WTC11 (cell line): ENCODE data around the gene CLMP. TPM values are rescaled to one million over a fixed set of nuclear protein-coding genes. Genes with fewer than 3 reads are reported as not detected.

Source experiments
- ATAC-seq: fragments of 200-7000 bp; cut with Tn5 transposase; 2 replicates; pipeline ENCODE4 v1.10.0; 2021; ENCODE audit warnings: mild to moderate bottlenecking, moderate library complexity
- CTCF ChIA-PET: fragments of 300-600 bp; sonication (Branson Sonifier 250); formaldehyde crosslinking; loops from one replicate; lab custom pipeline; 2021; ENCODE audit warnings: antibody characterized with exemption; lab: Charles Lee
- POLR2A ChIA-PET: fragments of 350-600 bp; sonication (Branson Sonifier 250); formaldehyde crosslinking; loops from one replicate; lab custom pipeline; 2021; ENCODE audit warnings: antibody characterized with exemption; lab: Charles Lee
- DNase-seq: peaks from one replicate; pipeline ENCODE4 v3.0.0; 2021; ENCODE audit warnings: low spot score
- H3K27ac Mint-ChIP-seq: 2 replicates; pipeline ENCODE4 v1.8.0; 2021; ENCODE audit warnings: mixed read lengths
- H3K27me3 Mint-ChIP-seq: 2 replicates; pipeline ENCODE4 v1.8.0; 2021; ENCODE audit warnings: low read depth, mild to moderate bottlenecking, moderate library complexity, mixed read lengths
- H3K36me3 Mint-ChIP-seq: 2 replicates; pipeline ENCODE4 v1.8.0; 2021; ENCODE audit warnings: mixed read lengths
- H3K4me1 Mint-ChIP-seq: 2 replicates; pipeline ENCODE4 v1.8.0; 2022; ENCODE audit warnings: mixed read lengths
- H3K4me3 Mint-ChIP-seq: 2 replicates; pipeline ENCODE4 v1.8.0; 2021; ENCODE audit warnings: mild to moderate bottlenecking, moderate library complexity, mixed read lengths
- H3K9me3 Mint-ChIP-seq: 2 replicates; pipeline ENCODE4 v1.8.0; 2021; ENCODE audit warnings: mixed read lengths
- CBFB ChIP-seq: sonication (generic); formaldehyde crosslinking; IDR thresholded peaks from 2 replicates; pipeline ENCODE4 v1.8.1; 2022; ENCODE audit warnings: mild to moderate bottlenecking, low read depth, missing genetic modification reagents
- IRF2 ChIP-seq: sonication (generic); formaldehyde crosslinking; IDR thresholded peaks from 2 replicates; pipeline ENCODE4 v1.8.0; 2022; ENCODE audit warnings: low read depth, missing genetic modification reagents, borderline replicate concordance
- MXD4 ChIP-seq: fragments of 250-450 bp; sonication (Bioruptor Pico); IDR thresholded peaks from 2 replicates; pipeline ENCODE4 v1.8.0; 2021; ENCODE audit warnings: mild to moderate bottlenecking, moderate library complexity, borderline replicate concordance
- NR1H2 ChIP-seq: sonication (generic); formaldehyde crosslinking; IDR thresholded peaks from 2 replicates; pipeline ENCODE4 v1.9.0; 2021; ENCODE audit warnings: mild to moderate bottlenecking, moderate library complexity, missing genetic modification reagents
- NR2C2 ChIP-seq: sonication (generic); formaldehyde crosslinking; IDR thresholded peaks from 2 replicates; pipeline ENCODE4 v1.8.0; 2022; ENCODE audit warnings: mild to moderate bottlenecking, missing genetic modification reagents
- NR3C1 ChIP-seq: sonication (generic); formaldehyde crosslinking; conservative IDR thresholded peaks from 2 replicates; pipeline ENCODE4 v1.8.1; 2023; ENCODE audit warnings: low read depth, mild to moderate bottlenecking, missing genetic modification reagents
- RELA ChIP-seq: sonication (generic); formaldehyde crosslinking; IDR thresholded peaks from 2 replicates; pipeline ENCODE4 v1.8.1; 2022; ENCODE audit warnings: missing genetic modification reagents, mild to moderate bottlenecking, borderline replicate concordance
- TEAD4 ChIP-seq: sonication (generic); formaldehyde crosslinking; IDR thresholded peaks from 2 replicates; pipeline ENCODE4 v1.8.0; 2022; ENCODE audit warnings: mild to moderate bottlenecking, missing genetic modification reagents
- ZNF219 ChIP-seq: sonication (generic); formaldehyde crosslinking; IDR thresholded peaks from 2 replicates; pipeline ENCODE4 v1.8.0; 2023; ENCODE audit warnings: missing genetic modification reagents, mild to moderate bottlenecking, borderline replicate concordance
- ZNF232 ChIP-seq: sonication (generic); formaldehyde crosslinking; IDR thresholded peaks from 2 replicates; pipeline ENCODE4 v1.8.0; 2022; ENCODE audit warnings: mild to moderate bottlenecking, missing genetic modification reagents
- ZNF263 ChIP-seq: sonication (generic); formaldehyde crosslinking; IDR thresholded peaks from 2 replicates; pipeline ENCODE4 v1.8.1; 2022; ENCODE audit warnings: low read depth, mild to moderate bottlenecking, moderate library complexity, missing genetic modification reagents
- total RNA-seq: library from RNA; stranded (reverse); gene quantifications from 3 replicates; pipeline ENCODE4 v1.2.3, GENCODE V29; 2021
- TF ChIP-seq, protein P1 (sequence below): sonication (generic); formaldehyde crosslinking; IDR thresholded peaks from 2 replicates; pipeline ENCODE4 v1.8.0; 2023; ENCODE audit warnings: mild to moderate bottlenecking, missing genetic modification reagents
- TF ChIP-seq, protein P2 (sequence below): sonication (generic); formaldehyde crosslinking; IDR thresholded peaks from 2 replicates; pipeline ENCODE4 v1.8.1; 2023; ENCODE audit warnings: mild to moderate bottlenecking, missing genetic modification reagents
- TF ChIP-seq, protein P3 (sequence below): fragments of 250-450 bp; sonication (Bioruptor Pico); IDR thresholded peaks from 2 replicates; pipeline ENCODE4 v1.9.0; 2021; ENCODE audit warnings: mild to moderate bottlenecking, borderline replicate concordance
- TF ChIP-seq, protein P4 (sequence below): sonication (generic); formaldehyde crosslinking; conservative IDR thresholded peaks from 2 replicates; pipeline ENCODE4 v1.8.1; 2023; ENCODE audit warnings: mild to moderate bottlenecking, low read depth, missing genetic modification reagents, moderate library complexity
- TF ChIP-seq, protein P5 (sequence below): fragments of 250-450 bp; sonication (Bioruptor Pico); IDR thresholded peaks from 2 replicates; pipeline ENCODE4 v1.9.0; 2021; ENCODE audit warnings: mild to moderate bottlenecking

The CLMP gene
- total RNA-seq, 1 experiment from 2014 or later, result 20.0 TPM

DNA sequence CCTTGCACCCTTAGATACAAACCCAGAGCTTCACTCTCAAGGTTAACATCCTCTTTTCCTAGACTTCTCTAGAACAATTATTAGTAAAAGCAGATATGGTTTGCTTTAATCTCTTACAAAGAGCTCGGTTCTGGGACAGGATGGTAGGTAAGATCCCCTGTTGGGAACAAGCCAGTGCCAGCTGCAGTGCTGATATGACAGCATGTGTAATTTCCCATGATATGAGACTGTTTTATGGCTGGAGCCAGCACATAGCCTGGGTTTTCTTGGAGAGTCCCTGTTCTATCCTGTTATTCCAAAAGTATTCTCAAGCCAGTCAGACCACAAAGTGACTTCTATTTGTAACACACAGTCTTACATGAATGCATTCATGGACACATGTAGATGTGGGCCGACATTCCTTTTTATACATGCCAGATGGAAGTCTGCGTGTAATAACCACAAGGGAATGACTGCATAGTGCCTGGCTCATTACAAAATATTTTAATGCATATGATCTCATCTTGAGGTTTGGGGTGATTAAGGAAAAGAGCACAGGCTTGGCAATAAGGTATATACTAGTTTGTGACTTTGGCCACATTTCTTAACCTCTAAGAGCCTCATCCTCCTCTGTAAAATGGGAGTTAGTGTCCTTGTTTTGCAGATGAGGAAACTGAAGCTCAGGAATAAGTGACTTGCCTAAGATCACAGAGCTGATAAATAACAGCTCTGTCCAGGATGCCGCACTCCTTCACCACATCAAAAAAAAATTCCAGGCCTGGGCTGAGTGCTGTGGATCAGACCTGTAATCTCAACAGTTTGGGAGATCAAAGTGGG, 21.8 kb downstream of the CLMP start:
- no peak for ATAC-seq
- DNase-seq, result no peak
- no peaks in the 10 kb centered on the region for H3K27me3 Mint-ChIP-seq
- TF ChIP-seq TEAD4 (CRISPR knock-in tag), result no peak
- no peak overlapping the region for H3K27ac Mint-ChIP-seq
- peaks cover 60% of the 10 kb centered on the region for H3K4me1 Mint-ChIP-seq
- POLR2A ChIA-PET, result no interaction called here
- H3K4me3 Mint-ChIP-seq, result no peak overlapping the region
- H3K9me3 Mint-ChIP-seq, result no peaks in the 10 kb centered on the region
- H3K36me3 Mint-ChIP-seq, result peaks cover 5% of the 10 kb centered on the region; the same call in 1 of the 2 replicates
- CTCF ChIA-PET, result interaction anchor here (0.5 to 2.3 kb wide), 4 partner anchors 9 to 522 kb away, joined by 3 to 8 read pairs (median 4); no protein-coding TSS in a partner anchor

DNA sequence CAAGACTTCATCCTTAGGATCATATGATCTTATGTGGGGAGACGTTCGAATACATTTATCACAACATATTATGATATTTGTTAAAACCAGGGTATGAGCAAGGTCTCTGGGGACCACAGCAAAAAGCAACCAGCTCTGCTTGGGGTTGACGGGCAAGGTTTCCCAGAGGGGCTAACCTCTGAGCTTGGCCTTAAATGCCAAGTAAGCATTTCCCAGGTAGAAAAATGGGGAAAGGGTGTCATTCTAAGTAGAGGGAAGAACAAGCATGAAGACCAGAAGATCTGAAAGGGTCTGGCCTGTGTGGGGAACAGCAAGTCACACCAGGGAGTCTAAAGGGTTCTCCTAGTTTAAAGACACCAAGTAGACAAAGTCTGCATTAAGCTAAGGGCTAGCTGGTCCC, 24.1 kb downstream of the CLMP start:
- H3K4me1 Mint-ChIP-seq, result peaks cover 61% of the 10 kb centered on the region

More for the DNA sequence above, 24.1 kb downstream of the CLMP start:
- CTCF ChIA-PET, result interaction anchor here (0.6 to 1.9 kb wide), 4 partner anchors 9 to 146 kb away, joined by 3 to 13 read pairs (median 4); no protein-coding TSS in a partner anchor
- no peaks in the 10 kb centered on the region for H3K9me3 Mint-ChIP-seq
- H3K27ac Mint-ChIP-seq, result no peak overlapping the region
- POLR2A ChIA-PET, result interaction anchor here (0.9 kb wide), 1 partner anchor 15 kb away, joined by 3 read pairs; no protein-coding TSS in a partner anchor
- ATAC-seq, result no peak
- TF ChIP-seq, protein P1, sequence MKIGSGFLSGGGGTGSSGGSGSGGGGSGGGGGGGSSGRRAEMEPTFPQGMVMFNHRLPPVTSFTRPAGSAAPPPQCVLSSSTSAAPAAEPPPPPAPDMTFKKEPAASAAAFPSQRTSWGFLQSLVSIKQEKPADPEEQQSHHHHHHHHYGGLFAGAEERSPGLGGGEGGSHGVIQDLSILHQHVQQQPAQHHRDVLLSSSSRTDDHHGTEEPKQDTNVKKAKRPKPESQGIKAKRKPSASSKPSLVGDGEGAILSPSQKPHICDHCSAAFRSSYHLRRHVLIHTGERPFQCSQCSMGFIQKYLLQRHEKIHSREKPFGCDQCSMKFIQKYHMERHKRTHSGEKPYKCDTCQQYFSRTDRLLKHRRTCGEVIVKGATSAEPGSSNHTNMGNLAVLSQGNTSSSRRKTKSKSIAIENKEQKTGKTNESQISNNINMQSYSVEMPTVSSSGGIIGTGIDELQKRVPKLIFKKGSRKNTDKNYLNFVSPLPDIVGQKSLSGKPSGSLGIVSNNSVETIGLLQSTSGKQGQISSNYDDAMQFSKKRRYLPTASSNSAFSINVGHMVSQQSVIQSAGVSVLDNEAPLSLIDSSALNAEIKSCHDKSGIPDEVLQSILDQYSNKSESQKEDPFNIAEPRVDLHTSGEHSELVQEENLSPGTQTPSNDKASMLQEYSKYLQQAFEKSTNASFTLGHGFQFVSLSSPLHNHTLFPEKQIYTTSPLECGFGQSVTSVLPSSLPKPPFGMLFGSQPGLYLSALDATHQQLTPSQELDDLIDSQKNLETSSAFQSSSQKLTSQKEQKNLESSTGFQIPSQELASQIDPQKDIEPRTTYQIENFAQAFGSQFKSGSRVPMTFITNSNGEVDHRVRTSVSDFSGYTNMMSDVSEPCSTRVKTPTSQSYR (CRISPR knock-in tag), result no peak
- TF ChIP-seq CBFB (CRISPR knock-in tag) (no peak), IRF2 (CRISPR knock-in tag) (no peak), NR3C1 (no peak), MXD4 (CRISPR knock-in tag) (no peak), ZNF232 (no peak), RELA (CRISPR knock-in tag) (no peak), ZNF219 (no peak), NR1H2 (CRISPR knock-in tag) (no peak), ZNF263 (CRISPR knock-in tag) (no peak), NR2C2 (no peak)
- TF ChIP-seq, protein P2, sequence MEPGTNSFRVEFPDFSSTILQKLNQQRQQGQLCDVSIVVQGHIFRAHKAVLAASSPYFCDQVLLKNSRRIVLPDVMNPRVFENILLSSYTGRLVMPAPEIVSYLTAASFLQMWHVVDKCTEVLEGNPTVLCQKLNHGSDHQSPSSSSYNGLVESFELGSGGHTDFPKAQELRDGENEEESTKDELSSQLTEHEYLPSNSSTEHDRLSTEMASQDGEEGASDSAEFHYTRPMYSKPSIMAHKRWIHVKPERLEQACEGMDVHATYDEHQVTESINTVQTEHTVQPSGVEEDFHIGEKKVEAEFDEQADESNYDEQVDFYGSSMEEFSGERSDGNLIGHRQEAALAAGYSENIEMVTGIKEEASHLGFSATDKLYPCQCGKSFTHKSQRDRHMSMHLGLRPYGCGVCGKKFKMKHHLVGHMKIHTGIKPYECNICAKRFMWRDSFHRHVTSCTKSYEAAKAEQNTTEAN (CRISPR knock-in tag), result no peak
- TF ChIP-seq, protein P3, sequence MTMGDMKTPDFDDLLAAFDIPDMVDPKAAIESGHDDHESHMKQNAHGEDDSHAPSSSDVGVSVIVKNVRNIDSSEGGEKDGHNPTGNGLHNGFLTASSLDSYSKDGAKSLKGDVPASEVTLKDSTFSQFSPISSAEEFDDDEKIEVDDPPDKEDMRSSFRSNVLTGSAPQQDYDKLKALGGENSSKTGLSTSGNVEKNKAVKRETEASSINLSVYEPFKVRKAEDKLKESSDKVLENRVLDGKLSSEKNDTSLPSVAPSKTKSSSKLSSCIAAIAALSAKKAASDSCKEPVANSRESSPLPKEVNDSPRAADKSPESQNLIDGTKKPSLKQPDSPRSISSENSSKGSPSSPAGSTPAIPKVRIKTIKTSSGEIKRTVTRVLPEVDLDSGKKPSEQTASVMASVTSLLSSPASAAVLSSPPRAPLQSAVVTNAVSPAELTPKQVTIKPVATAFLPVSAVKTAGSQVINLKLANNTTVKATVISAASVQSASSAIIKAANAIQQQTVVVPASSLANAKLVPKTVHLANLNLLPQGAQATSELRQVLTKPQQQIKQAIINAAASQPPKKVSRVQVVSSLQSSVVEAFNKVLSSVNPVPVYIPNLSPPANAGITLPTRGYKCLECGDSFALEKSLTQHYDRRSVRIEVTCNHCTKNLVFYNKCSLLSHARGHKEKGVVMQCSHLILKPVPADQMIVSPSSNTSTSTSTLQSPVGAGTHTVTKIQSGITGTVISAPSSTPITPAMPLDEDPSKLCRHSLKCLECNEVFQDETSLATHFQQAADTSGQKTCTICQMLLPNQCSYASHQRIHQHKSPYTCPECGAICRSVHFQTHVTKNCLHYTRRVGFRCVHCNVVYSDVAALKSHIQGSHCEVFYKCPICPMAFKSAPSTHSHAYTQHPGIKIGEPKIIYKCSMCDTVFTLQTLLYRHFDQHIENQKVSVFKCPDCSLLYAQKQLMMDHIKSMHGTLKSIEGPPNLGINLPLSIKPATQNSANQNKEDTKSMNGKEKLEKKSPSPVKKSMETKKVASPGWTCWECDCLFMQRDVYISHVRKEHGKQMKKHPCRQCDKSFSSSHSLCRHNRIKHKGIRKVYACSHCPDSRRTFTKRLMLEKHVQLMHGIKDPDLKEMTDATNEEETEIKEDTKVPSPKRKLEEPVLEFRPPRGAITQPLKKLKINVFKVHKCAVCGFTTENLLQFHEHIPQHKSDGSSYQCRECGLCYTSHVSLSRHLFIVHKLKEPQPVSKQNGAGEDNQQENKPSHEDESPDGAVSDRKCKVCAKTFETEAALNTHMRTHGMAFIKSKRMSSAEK (CRISPR knock-in tag), result no peak
- TF ChIP-seq, protein P4, sequence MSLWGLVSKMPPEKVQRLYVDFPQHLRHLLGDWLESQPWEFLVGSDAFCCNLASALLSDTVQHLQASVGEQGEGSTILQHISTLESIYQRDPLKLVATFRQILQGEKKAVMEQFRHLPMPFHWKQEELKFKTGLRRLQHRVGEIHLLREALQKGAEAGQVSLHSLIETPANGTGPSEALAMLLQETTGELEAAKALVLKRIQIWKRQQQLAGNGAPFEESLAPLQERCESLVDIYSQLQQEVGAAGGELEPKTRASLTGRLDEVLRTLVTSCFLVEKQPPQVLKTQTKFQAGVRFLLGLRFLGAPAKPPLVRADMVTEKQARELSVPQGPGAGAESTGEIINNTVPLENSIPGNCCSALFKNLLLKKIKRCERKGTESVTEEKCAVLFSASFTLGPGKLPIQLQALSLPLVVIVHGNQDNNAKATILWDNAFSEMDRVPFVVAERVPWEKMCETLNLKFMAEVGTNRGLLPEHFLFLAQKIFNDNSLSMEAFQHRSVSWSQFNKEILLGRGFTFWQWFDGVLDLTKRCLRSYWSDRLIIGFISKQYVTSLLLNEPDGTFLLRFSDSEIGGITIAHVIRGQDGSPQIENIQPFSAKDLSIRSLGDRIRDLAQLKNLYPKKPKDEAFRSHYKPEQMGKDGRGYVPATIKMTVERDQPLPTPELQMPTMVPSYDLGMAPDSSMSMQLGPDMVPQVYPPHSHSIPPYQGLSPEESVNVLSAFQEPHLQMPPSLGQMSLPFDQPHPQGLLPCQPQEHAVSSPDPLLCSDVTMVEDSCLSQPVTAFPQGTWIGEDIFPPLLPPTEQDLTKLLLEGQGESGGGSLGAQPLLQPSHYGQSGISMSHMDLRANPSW (CRISPR knock-in tag), result no peak
- TF ChIP-seq, protein P5, sequence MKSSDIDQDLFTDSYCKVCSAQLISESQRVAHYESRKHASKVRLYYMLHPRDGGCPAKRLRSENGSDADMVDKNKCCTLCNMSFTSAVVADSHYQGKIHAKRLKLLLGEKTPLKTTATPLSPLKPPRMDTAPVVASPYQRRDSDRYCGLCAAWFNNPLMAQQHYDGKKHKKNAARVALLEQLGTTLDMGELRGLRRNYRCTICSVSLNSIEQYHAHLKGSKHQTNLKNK (CRISPR knock-in tag), result no peak
- TF ChIP-seq, all 79 proteins: peak for 0
- peaks cover 5% of the 10 kb centered on the region; the same call in 1 of the 2 replicates for H3K36me3 Mint-ChIP-seq
- H3K27me3 Mint-ChIP-seq, result no peaks in the 10 kb centered on the region
- no peak for DNase-seq
- no peak overlapping the region for H3K4me3 Mint-ChIP-seq
